IMR-90 (cell line): ENCODE data around the gene ZNF407. TPM values are rescaled to one million over a fixed set of nuclear protein-coding genes. Genes with fewer than 3 reads are reported as not detected.
A peak's percentile ranks its signal among the peaks of the same experiment; 100 is the strongest.

Experiments used
- ATAC-seq: fragments of 200-7000 bp; cut with Tn5 transposase; 2 replicates; pipeline ENCODE4 v1.9.1; 2020; ENCODE audit warnings: low read depth, mild to moderate bottlenecking, moderate library complexity
- BruUV-seq: library from RNA; stranded (reverse); fragments of 400-500 nt; replicated peaks from 2 replicates; lab custom pipeline; 2021; lab: Mats Ljungman, UMichigan
- CTCF ChIA-PET: fragments of 300-600 bp; formaldehyde crosslinking; extraction: SDS; loops from one replicate; lab custom pipeline; 2021; ENCODE audit warnings: antibody characterized with exemption; lab: Yijun Ruan, JAX
- POLR2A ChIA-PET: fragments of 300-600 bp; sonication (Branson Sonifier 250); formaldehyde crosslinking; loops from one replicate; lab custom pipeline; 2022; ENCODE audit warnings: antibody characterized with exemption; ENCODE audit not compliant: unreplicated experiment; lab: Charles Lee
- DNase-seq: peaks from one replicate; pipeline ENCODE4 v3.0.0; 2013
- H2AFZ ChIP-seq: replicated peaks from 2 replicates; pipeline ENCODE3; 2013; ENCODE audit warnings: low read length, mild to moderate bottlenecking; ENCODE audit not compliant: poor library complexity
- H2AK5ac ChIP-seq: 2 replicates; pipeline ENCODE4 v1.6.1; 2013; ENCODE audit warnings: low read depth, low read length, inconsistent platforms
- H2AK9ac ChIP-seq: replicated peaks from 2 replicates; pipeline ENCODE3; 2013; ENCODE audit warnings: mild to moderate bottlenecking, low read depth, low read length, moderate library complexity; ENCODE audit not compliant: poor library complexity
- H2BK120ac ChIP-seq: 2 replicates; pipeline ENCODE4 v1.6.1; 2013; ENCODE audit warnings: low read depth, low read length, inconsistent platforms
- H2BK15ac ChIP-seq: 3 replicates; pipeline ENCODE4 v1.6.1; 2013; ENCODE audit warnings: low read depth, low read length, inconsistent platforms
- H2BK20ac ChIP-seq: 2 replicates; pipeline ENCODE4 v1.6.1; 2013; ENCODE audit warnings: low read depth, mild to moderate bottlenecking, inconsistent platforms, low read length, moderate library complexity
- H2BK5ac ChIP-seq: 2 replicates; pipeline ENCODE4 v1.6.1; 2013; ENCODE audit warnings: mild to moderate bottlenecking, low read depth, low read length, inconsistent platforms; ENCODE audit not compliant: poor library complexity, severe bottlenecking
- H3K14ac ChIP-seq: replicated peaks from 2 replicates; pipeline ENCODE4 v1.6.1; 2013; ENCODE audit warnings: low read depth, low read length, inconsistent platforms
- H3K18ac ChIP-seq: 2 replicates; pipeline ENCODE4 v1.6.1; 2013; ENCODE audit warnings: low read depth, low read length, control low read depth
- H3K23ac ChIP-seq: 2 replicates; pipeline ENCODE4 v1.6.1; 2013; ENCODE audit warnings: low read depth, low read length, inconsistent platforms
- H3K27ac ChIP-seq: 2 replicates; pipeline ENCODE4 v1.5.1; 2013; ENCODE audit warnings: mild to moderate bottlenecking, control low read depth, low read length; ENCODE audit not compliant: insufficient read depth
- H3K27me3 ChIP-seq: 2 replicates; pipeline ENCODE4 v1.6.1; 2013; ENCODE audit warnings: low read length; ENCODE audit not compliant: control insufficient read depth, insufficient read depth
- H3K36me3 ChIP-seq: 2 replicates; pipeline ENCODE4 v1.6.1; 2013; ENCODE audit warnings: low read length, mixed read lengths; ENCODE audit not compliant: control insufficient read depth, insufficient read depth
- H3K4ac ChIP-seq: 2 replicates; pipeline ENCODE4 v1.6.1; 2013; ENCODE audit warnings: low read depth, low read length, inconsistent platforms
- H3K4me1 ChIP-seq: 2 replicates; pipeline ENCODE4 v1.6.1; 2013; ENCODE audit warnings: low read length, mixed read lengths; ENCODE audit not compliant: control insufficient read depth, insufficient read depth
- H3K4me2 ChIP-seq: 2 replicates; pipeline ENCODE4 v1.6.1; 2013; ENCODE audit warnings: low read depth, mild to moderate bottlenecking, control low read depth, low read length, moderate library complexity
- H3K4me3 ChIP-seq: 2 replicates; pipeline ENCODE4 v1.5.1; 2013; ENCODE audit warnings: low read depth, mild to moderate bottlenecking, control low read depth, low read length, moderate library complexity; ENCODE audit not compliant: insufficient read depth
- H3K56ac ChIP-seq: 2 replicates; pipeline ENCODE4 v1.6.1; 2013; ENCODE audit warnings: low read length, inconsistent platforms; ENCODE audit not compliant: insufficient read depth; ENCODE audit errors: extremely low read depth
- H3K79me1 ChIP-seq, 2 experiments: 2 replicates each; pipeline ENCODE4 v1.6.1; 2013; ENCODE audit warnings: low read length in 2 of 2, inconsistent platforms in 1 of 2, low read depth in 1 of 2
- H3K9ac ChIP-seq: 2 replicates; pipeline ENCODE4 v1.6.1; 2013; ENCODE audit warnings: low read depth, low read length, control low read depth
- H3K9me1 ChIP-seq: 2 replicates; pipeline ENCODE4 v1.6.1; 2013; ENCODE audit warnings: low read length, inconsistent platforms; ENCODE audit not compliant: insufficient read depth
- H3K9me3 ChIP-seq: 2 replicates; pipeline ENCODE4 v1.6.1; 2013; ENCODE audit warnings: low read length; ENCODE audit not compliant: control insufficient read depth, insufficient read depth
- H4K20me1 ChIP-seq: 2 replicates; pipeline ENCODE4 v1.6.1; 2013; ENCODE audit warnings: low read length, inconsistent platforms; ENCODE audit not compliant: insufficient read depth
- H4K5ac ChIP-seq: 2 replicates; pipeline ENCODE4 v1.6.1; 2013; ENCODE audit warnings: mild to moderate bottlenecking, low read depth, low read length, control low read depth
- H4K8ac ChIP-seq, 2 experiments: 2 replicates each; pipeline ENCODE4 v1.6.1; 2013; ENCODE audit warnings: low read depth in 2 of 2, low read length in 2 of 2, control low read depth in 1 of 2, inconsistent platforms in 1 of 2
- H4K91ac ChIP-seq: 2 replicates; pipeline ENCODE4 v1.6.1; 2013; ENCODE audit warnings: low read depth, low read length, inconsistent platforms; ENCODE audit not compliant: insufficient read depth
- MAZ ChIP-seq: IDR thresholded peaks from 2 replicates; pipeline ENCODE4 v1.6.1; 2012; ENCODE audit warnings: low read depth, mild to moderate bottlenecking, low read length, improper control_type of control experiment, moderate library complexity, borderline replicate concordance
- NFE2L2 ChIP-seq: fragments of 150-350 bp; IDR thresholded peaks from 2 replicates; pipeline ENCODE4 v1.6.1; 2016; ENCODE audit warnings: low read depth, mild to moderate bottlenecking, low read length
- RFX5 ChIP-seq: IDR thresholded peaks from 2 replicates; pipeline ENCODE4 v1.8.0; 2012; ENCODE audit warnings: low read depth, mild to moderate bottlenecking, low read length, moderate library complexity
- WGBS, 2 experiments: methylation state at CpG; one replicate each; pipeline versions ENCODE4 v1.1.5 to v1.1.7; 2013; ENCODE audit warnings: missing lambda C conversion rate in 2 of 2; ENCODE audit not compliant: insufficient read length in 1 of 2; ENCODE audit errors: extremely low coverage in 2 of 2; 5-methylcytosine and 5-hydroxymethylcytosine counted together
- dilution Hi-C: fragments of 300-500 bp; cut with HindIII; formaldehyde crosslinking; loops from one replicate; pipeline ENCODE4 v1.14.3; 2018; ENCODE audit warnings: low sequenced_read_pairs; ENCODE audit not compliant: unreplicated experiment
- in situ Hi-C: fragments of 300-500 bp; cut with MboI; formaldehyde crosslinking; loops from 3 replicates; pipeline ENCODE4 v1.14.3; 2019; ENCODE audit warnings: low sequenced_read_pairs, inconsistent platforms, mixed read lengths
- intact Hi-C: fragments of 100-400 bp; cut with micrococcal nuclease; formaldehyde crosslinking; loops from 2 replicates; pipeline ENCODE4 v1.10.0; 2022
- polyA plus RNA-seq, 3 experiments: library from polyadenylated mRNA; depleted of rRNA; stranded (reverse); fragments of >200 nt; gene quantifications; 2 replicates each; pipeline ENCODE4 v1.2.3, GENCODE V29; 2012; ENCODE audit warnings: low replicate concordance in 1 of 3
- total RNA-seq: library from RNA; depleted of rRNA; stranded (reverse); fragments of >200 nt; gene quantifications from 2 replicates; pipeline ENCODE4 v1.2.3, GENCODE V29; 2012

The ZNF407 gene
- total and polyA plus RNA-seq, 2 of the 4 experiments (the other 2 are of a cell fraction), result 3.1 to 20.1 TPM

DNA sequence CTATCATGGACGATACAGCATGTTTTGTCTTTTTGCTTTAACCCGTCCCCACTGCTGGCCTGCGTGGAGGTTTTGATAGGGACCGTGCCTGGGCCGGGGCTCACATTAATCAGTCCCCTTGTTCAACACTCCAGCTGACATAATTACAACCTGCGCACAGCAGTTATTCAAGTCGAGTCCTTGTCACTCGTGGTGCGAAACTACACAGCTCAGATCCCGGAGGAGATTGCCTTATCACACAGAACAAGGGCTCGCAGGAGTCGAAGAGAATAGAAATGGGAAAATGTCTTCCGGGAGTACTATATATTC is 304.4 kb downstream of the ZNF407 start:
- H3K9ac ChIP-seq, result no peak overlapping the region
- H3K9me1 ChIP-seq, result peaks cover 11% of the 10 kb centered on the region
- H3K4me3 ChIP-seq, result no peak overlapping the region
- H4K8ac ChIP-seq, result no peak overlapping the region; a peak in 1 of 4 replicates
- dilution Hi-C loops, result no loop called here
- no peaks in the 10 kb centered on the region for H3K9me3 ChIP-seq
- H3K27ac ChIP-seq, result no peak overlapping the region
- no peak overlapping the region for H2BK5ac ChIP-seq
- no peak overlapping the region for H3K56ac ChIP-seq
- BruUV-seq, result no TSS peak
- peaks cover 12% of the 10 kb centered on the region for H3K4me1 ChIP-seq
- no peak overlapping the region for H2AK5ac ChIP-seq
- no peak overlapping the region for H3K18ac ChIP-seq
- H3K14ac ChIP-seq, result 0 out of 2 replicates have a peak overlapping the region, but pooled peaks have one; percentile 19
- 67% methylated on average over 6 of the region's 13 CpGs; no CpG with 5 or more reads in 1 of the 2 experiments for WGBS, 2 experiments
- H4K91ac ChIP-seq, result no peak overlapping the region
- intact Hi-C loops, result no loop called here
- no peaks in the 10 kb centered on the region for H3K27me3 ChIP-seq
- H2BK120ac ChIP-seq, result no peak overlapping the region
- H3K23ac ChIP-seq, result no peak overlapping the region
- H3K4me2 ChIP-seq, result no peak overlapping the region
- no peak overlapping the region for H2AFZ ChIP-seq
- H2BK20ac ChIP-seq, result no peak overlapping the region
- DNase-seq (no peak), ATAC-seq (no peak)
- in situ Hi-C loops, result no loop called here
- ChIA-PET CTCF (no interaction called here), POLR2A (no interaction called here)
- H2BK15ac ChIP-seq, result no peak overlapping the region
- H3K79me1 ChIP-seq, result peaks cover 4 to 8% of the 10 kb centered on the region in 2 experiments; a peak in 1 of 4 replicates
- no peak overlapping the region for H4K5ac ChIP-seq
- no peaks in the 10 kb centered on the region for H4K20me1 ChIP-seq
- no peaks in the 10 kb centered on the region; the same call in 1 of the 2 replicates for H3K36me3 ChIP-seq
- H2AK9ac ChIP-seq, result peak overlapping the region; percentile 60
- TF ChIP-seq RFX5 (no peak), MAZ (no peak), NFE2L2 (no peak)
- H3K4ac ChIP-seq, result no peak overlapping the region
